Hindlimb muscle (tissue), 1 donor: ENCODE measurements around the gene GPC1. TPM values are rescaled to one million over a fixed set of nuclear protein-coding genes. Genes with fewer than 3 reads are reported as not detected.

Source experiments
- DNase-seq: peaks from one replicate; pipeline ENCODE4 v3.0.0-alpha.2; 2013
- polyA plus RNA-seq: library from polyadenylated mRNA; unstranded; fragments of 120-200 nt; gene quantifications from one replicate; pipeline ENCODE4 v1.2.1, GENCODE V29; 2013; ENCODE audit not compliant: insufficient read length

Gene GPC1
- polyA plus RNA-seq, 1 donor = 149 TPM

DNA sequence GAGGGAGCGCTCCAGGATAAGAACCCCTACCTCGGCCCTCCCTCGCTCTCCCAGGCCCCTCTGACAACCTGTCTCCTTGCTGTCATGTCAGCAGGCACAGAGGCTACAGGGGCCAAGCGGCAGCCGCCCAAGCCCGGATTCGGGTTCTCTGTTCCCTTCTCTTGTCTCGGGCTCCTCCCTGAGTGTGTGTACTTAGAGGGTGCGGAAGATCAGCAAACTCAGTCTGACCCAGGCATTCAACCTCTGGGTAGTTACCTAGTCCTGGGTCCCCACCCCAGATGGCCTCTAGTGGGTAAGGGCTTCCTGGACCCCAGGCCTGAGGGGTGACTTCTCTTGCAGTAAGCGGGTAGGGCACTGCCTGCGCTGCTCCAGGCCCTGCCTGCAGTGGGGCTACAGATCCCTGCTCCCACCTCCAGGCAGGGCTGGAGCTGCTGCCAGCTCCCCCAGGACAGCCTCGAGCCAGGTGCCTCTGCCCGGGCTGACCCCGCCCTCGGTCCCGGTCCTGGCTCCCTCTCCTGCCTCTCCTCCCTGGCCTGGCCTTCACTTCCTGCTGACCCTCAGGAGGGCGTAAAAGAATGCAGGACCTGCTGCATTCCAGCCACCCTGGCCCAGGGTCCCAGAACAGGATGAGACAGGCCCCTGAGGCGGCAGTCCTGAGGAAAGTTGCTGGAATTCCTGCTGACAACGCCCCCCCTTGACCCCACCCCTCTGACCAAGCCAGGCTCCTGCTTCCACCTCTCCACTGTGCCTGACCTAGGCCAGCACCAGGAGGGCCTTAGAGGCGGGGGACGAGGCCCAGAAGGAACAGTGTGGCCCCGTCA lies 22.0 kb downstream of the GPC1 start:
- no peak for DNase-seq

DNA sequence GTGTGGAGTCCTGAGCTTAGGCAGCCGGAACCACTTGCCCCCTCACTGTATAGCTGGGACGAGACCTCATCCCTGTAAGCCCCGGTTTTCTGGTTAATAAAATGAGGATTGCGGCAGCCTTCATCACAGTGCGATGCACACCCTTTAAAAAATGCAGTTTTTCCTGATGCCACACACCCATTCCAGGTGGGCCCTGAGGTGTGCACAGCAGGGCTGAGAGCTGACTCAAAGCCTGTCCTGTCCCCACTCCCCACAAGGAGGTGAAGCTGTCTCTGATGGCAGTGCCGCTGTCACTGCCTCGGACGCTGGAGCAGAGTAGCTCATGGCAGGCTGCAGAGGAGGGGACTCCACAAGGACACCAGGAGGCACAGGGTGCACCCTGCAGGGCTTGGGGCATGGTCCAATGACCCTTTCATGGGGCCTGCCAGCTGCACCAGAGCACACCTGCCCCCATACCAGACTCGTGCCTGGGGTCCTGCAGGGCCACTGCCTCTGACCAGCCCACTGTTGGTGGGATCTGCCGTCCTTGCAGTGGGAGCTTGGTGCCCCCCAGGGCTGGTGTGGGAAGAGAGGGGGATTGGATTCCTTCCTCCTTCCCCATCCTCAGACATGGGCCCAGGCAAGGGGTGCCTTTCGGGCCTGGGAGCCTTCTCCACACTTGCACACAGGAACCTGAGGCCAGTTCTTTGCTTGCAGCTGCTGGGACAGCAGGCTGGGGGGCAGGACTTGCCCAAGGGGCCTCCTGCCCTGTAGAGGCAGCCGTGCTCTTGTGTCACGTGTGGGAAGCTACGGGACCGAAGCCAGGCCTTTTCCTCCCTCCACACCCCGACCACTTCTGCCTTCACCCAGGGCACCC lies 22.8 kb downstream of the GPC1 start:
- DNase-seq = no peak

DNA sequence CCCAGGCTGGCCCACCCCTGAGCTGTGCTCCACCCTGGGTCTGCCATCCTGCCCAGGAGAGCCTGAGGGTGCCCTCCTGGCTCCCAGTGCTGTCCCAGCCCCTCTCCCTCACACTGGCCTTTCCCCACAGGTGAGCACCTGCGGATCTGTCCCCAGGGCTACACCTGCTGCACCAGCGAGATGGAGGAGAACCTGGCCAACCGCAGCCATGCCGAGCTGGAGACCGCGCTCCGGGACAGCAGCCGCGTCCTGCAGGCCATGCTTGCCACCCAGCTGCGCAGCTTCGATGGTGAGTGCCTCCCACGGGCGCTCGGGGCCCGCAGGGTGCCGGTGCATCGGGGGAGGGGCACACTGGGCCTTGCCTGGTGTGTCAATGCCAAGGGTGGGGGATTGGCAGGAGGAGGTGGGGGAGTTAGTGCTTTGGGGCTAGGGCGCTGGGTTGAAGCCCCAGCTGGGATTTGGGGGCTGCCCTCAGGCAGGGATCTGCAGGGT lies 23.5 kb downstream of the GPC1 start:
- no peak for DNase-seq

DNA sequence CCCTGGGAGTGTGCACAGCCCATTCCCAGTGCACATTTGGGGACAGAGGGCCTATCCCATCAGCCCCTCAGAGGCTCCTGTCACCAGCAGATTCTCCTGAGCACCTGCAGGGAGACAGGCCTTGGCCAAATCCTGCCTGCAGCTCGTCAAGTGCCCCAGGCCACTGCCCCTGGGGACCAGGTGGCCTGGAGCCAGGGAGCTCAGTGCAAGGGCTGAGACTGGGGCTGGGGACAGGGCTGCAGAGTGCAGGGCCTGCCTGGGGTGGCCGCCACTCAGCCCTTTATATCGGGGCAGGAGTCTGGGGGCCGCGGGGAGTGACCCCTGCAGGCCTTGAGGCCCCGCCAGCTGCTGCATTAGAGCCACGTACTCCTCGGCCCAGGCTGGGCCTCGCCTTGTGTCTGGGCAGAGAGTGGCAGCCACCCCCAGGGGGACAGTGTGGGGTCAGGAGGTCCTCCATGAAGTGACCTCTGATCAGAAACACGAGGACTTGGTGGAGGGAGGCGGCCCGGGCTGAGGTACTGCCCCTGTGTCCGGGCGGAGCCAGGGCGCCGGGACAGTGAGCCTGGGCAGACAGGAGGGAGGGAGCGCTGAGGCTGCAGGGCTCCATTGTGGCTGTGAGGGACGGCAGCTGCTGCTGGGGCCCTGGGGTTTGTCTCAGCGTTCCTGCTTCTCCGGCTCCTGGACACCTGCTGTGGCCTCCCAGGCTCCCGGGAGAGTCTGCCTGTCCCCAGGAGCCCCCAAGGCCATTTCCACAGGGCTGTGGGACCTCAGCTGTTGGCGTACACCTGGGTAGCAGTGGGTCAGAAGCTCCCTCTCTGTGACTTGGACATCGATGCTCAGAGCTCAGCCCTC lies 24.2 kb downstream of the GPC1 start:
- no peak for DNase-seq

DNA sequence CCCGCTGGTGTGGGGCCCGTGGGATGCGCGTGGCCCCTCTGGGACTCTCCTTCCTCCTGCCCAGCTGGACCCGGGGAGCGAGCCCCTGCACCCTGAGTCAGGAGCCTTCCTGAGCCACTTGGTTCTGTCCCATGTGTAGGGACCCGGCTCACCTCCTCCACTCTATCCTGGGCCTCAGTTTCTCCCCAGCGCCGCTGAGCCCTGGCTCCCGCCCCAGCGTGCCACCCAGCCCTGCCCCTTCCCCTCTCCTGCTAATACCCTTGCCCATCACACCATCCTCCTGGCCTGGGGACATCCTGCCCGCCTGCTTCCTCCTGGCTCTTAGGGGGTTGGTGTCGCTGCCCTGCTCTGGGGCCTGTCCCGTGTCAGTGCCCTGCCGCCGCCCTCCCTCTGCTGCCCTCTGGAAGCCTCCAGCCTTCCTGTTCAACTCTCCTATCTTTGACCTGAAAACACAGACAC lies 24.8 kb downstream of the GPC1 start:
- DNase-seq = no peak

DNA sequence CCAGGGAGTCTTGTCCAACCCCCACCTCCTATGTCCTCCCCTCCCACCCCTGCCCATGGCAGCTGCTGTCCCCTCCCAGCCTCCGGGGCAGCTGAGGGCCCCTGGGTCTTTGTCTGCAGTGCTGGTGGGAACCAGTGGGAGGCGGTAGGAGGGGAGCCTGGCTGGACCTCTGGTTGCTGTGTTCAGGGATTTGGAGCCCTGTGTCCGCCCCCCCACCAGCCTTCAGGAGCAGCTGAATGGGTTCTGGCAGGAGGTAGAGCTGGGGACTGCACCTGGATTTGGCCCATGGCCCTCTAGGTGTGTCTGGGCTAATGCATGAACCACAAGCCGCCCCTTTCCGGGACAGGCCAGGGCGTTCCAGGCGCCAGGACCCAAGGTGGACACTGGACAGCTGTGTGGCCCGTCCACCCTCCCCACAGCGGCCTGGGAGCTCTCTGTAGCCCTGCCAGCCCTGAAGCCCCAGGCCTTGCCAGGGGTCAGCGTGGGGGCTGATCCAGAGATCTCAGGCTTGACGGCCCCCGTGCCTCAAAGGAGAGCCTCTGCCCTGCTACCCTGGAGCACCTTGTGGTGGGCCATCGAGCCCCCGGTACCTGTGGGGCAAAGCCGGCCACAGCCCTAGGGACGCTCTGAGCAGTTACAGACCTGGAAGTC lies 25.4 kb downstream of the GPC1 start:
- DNase-seq = no peak

DNA sequence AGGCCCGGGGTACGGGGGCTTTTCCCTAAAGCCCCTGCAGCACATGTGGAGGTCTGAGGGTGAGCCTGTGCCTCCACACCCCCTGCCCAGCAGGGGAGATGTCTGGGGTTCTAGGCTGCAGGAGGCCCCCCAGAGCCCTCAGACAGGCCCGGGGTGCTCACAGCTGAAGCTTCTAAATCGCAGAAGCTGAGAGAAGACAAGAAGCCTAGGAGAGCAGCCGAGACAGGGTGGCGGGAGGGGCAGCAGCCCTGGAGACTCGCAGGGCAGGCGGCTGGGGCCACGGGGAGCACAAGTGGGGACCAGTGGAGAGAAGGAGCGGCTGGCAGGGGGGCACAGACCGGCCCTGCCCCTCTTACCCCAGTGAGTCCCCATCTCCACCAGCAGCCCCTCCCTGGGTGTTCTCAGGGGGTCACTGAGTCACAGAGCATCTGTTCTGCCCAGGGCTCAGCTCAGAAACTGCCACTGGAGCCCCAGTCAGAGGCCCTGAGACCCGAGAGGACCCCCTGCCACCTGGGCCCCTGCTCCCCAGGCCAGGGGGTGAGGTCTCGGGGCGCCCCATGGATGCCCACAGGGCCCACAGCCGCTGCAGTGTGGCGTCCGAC lies 26.1 kb downstream of the GPC1 start:
- DNase-seq = no peak

DNA sequence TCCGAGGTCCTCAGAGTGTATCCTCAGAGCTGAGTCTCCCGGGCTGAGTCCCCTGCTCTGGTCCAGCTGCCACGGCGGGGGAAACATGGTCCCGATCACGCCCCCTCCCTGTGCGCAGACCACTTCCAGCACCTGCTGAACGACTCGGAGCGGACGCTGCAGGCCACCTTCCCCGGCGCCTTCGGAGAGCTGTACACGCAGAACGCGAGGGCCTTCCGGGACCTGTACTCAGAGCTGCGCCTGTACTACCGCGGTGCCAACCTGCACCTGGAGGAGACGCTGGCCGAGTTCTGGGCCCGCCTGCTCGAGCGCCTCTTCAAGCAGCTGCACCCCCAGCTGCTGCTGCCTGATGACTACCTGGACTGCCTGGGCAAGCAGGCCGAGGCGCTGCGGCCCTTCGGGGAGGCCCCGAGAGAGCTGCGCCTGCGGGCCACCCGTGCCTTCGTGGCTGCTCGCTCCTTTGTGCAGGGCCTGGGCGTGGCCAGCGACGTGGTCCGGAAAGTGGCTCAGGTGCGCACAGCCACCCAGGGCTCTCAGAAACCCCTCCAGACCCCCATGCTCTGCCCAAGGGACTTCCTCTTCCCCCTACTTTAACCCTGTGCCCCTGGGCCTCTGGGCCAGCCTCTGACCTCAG lies 26.7 kb downstream of the GPC1 start:
- no peak for DNase-seq

DNA sequence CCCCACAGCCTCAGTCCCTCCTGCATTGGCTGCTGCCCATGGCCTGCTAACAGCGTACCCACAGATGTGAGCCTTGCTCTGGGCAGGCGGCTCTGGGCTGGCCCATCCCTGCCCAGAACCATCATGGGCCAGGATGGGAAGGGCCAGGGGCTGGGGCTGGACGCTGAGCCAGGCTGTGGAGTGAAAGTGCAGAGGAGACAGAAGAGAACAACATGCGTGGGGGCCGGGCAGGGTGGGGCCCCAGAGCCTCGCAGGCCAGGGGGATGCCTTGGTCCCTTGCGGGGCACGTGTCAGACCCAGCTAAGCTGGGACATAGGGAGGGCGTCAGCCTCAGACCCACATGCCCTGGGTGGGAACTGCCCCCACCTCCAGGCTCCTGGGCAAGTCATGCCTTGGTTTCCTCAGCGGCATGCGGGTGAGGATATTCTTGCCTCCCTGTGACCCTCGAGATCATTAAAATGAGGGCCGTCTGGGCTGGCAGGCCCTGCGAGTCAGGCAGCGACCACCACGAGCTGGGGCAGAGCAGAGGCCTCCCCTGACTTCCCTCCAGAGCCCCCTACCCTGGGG lies 27.3 kb downstream of the GPC1 start:
- DNase-seq = no peak

DNA sequence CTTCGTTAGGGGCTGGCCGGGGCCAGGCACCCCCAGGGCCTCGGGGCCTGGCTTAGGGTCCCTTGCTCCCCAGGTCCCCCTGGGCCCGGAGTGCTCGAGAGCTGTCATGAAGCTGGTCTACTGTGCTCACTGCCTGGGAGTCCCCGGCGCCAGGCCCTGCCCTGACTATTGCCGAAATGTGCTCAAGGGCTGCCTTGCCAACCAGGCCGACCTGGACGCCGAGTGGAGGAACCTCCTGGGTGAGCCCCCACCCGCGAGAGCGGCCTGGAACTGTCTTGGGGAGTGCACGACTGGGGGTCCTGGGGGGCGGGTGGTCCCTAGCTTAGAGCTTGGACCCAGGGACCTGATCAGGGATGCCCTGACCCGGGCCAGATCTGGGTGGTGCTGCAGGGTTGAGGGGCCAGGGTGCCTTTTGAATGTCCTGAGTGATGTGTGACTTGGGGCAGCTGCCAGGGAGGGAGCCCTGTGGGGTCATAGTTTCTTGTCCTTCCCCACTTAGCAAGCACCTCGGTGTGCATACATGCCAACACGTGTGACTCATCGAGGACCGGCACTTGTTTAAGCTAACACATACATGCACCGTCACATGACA lies 27.9 kb downstream of the GPC1 start:
- DNase-seq = no peak

DNA sequence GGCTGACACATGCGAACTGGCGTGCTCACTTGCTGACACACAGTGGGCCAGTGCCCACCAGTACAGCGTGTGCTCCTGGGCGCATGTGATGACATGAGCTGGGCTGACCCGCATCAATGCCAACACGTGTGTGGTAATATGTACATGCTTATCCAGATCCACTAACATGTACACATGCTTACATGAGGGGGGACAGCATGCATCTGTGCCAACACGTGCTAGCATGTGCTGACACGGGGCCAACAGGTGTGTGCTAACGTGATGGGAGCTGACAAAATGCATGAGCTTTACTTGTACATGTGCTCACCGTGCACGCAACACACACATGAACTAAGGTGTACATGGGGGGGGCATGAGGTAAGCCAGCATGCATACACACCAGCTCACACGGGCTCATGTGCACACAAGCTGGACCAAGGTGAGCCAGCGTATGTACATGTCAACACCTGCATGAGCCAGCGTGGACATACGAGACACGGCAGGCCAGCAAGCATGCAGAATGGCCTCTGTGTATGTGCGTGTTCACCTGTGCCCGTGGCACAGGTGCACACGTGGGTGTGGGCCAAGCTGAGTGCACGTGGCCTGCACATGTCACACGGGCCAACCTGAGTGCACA lies 28.5 kb downstream of the GPC1 start:
- DNase-seq = no peak

DNA sequence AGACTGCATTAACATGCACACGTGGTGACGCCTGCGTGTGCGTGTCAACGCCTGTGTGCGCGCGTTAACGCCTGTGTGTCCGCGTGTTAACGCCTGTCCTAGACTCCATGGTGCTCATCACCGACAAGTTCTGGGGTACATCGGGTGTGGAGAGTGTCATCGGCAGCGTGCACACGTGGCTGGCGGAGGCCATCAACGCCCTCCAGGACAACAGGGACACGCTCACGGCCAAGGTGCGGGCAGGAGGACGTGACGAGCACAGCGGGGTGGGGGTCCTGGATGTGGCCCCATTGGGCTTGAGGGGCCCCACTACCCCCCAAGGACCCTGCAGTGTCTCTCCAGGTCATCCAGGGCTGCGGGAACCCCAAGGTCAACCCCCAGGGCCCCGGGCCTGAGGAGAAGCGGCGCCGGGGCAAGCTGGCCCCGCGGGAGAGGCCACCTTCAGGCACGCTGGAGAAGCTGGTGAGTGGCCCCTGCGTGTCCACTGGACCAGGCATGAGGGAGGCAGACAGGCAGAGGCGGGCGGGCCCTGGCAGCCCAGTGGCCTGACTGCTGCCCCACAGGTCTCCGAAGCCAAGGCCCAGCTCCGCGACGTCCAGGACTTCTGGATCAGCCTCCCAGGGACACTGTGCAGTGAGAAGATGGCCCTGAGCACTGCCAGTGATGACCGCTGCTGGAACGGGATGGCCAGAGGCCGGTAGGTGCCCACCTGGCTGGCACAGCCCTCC lies 29.2 kb downstream of the GPC1 start:
- DNase-seq = no peak

DNA sequence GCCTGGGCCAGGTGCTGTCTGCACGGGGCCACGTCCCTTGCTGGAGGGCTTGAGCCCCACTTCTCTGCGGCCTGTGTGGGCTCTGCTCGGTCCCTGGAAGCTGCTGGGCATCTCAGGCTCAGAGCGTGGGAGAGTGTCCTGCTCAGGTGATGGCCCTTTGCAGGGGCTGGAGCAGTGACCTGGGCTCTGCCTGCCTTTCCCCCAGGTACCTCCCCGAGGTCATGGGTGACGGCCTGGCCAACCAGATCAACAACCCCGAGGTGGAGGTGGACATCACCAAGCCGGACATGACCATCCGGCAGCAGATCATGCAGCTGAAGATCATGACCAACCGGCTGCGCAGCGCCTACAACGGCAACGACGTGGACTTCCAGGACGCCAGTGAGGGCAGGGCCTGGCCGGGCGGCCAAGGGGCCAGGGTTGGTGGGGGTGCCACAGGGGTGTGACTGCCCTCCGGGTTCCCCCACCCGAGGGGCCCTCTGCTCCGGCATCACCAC lies 29.9 kb downstream of the GPC1 start:
- no peak for DNase-seq

DNA sequence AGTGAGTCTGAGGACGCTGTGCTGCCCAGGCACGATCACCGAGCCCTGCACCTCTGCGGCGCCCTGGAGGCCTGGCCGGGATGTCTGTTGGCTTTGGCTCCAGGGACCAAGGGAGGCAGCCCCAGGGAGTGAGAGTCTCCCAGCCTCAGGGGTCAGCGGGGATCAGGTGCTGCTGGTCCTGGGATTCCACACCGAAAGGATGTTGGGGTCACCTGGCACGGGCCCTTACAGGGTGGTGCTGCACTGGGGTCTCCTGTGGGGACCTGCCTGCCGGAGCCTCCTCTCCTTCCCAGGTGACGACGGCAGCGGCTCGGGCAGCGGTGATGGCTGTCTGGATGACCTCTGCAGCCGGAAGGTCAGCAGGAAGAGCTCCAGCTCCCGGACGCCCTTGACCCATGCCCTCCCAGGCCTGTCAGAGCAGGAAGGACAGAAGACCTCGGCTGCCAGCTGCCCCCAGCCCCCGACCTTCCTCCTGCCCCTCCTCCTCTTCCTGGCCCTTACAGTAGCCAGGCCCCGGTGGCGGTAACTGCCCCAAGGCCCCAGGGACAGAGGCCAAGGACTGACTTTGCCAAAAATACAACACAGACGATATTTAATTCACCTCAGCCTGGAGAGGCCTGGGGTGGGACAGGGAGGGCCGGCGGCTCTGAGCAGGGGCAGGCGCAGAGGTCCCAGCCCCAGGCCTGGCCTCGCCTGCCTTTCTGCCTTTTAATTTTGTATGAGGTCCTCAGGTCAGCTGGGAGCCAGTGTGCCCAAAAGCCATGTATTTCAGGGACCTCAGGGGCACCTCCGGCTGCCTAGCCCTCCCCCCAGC lies 30.5 kb downstream of the GPC1 start:
- DNase-seq = no peak

DNA sequence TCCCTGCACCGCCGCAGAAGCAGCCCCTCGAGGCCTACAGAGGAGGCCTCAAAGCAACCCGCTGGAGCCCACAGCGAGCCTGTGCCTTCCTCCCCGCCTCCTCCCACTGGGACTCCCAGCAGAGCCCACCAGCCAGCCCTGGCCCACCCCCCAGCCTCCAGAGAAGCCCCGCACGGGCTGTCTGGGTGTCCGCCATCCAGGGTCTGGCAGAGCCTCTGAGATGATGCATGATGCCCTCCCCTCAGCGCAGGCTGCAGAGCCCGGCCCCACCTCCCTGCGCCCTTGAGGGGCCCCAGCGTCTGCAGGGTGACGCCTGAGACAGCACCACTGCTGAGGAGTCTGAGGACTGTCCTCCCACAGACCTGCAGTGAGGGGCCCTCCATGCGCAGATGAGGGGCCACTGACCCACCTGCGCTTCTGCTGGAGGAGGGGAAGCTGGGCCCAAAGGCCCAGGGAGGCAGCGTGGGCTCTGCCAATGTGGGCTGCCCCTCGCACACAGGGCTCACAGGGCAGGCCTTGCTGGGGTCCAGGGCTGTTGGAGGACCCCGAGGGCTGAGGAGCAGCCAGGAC lies 31.2 kb downstream of the GPC1 start:
- no peak for DNase-seq

DNA sequence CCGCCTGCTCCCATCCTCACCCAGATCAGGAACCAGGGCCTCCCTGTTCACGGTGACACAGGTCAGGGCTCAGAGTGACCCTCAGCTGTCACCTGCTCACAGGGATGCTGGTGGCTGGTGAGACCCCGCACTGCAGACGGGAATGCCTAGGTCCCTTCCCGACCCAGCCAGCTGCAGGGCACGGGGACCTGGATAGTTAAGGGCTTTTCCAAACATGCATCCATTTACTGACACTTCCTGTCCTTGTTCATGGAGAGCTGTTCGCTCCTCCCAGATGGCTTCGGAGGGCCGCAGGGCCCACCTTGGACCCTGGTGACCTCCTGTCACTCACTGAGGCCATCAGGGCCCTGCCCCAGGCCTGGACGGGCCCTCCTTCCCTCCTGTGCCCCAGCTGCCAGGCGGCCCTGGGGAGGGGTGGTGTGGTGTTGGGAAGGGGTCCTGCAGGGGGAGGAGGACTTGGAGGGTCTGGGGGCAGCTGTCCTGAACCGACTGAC lies 31.7 kb downstream of the GPC1 start:
- DNase-seq = no peak

DNA sequence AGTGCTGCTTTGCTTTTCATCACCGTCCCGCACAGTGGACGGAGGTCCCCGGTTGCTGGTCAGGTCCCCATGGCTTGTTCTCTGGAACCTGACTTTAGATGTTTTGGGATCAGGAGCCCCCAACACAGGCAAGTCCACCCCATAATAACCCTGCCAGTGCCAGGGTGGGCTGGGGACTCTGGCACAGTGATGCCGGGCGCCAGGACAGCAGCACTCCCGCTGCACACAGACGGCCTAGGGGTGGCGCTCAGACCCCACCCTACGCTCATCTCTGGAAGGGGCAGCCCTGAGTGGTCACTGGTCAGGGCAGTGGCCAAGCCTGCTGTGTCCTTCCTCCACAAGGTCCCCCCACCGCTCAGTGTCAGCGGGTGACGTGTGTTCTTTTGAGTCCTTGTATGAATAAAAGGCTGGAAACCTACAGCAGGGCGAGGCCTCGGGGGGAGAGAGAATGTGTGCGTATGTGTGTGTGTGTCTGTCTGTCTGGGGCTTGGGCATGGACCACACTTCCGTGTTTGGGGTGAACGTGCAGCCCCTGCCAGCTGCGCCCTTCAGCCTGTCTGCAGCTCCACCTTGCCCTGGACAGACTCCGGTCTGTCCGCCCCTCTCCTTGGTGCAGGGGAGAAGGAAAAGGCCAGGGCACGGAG lies 32.3 kb downstream of the GPC1 start:
- DNase-seq = no peak
